Measurements from ENCODE around the gene CYBA.

GRCh38 chr16:88665570-88665969 lies 14.7 kb upstream of the CYBA start:
- TF ChIP-seq CTCF (optimal IDR thresholded peaks at IDR 0.05 in 1 of 3, IDR thresholded peaks at IDR 0.05 in 1 of 3, conservative IDR thresholded peaks at IDR 0.05 in 1 of 3; ENCODE audit: extremely low read depth in 1 of 3, insufficient read depth in 2 of 3, low read length in 3 of 3), result no peak
- TF ChIP-seq EZH2 (IDR thresholded peaks at IDR 0.05; ENCODE audit: low read length), result no peak
